ENCODE data around the gene NIN.
"Not testable (repeated sequence)": the region's sequence is repeated elsewhere in the genome, so short reads cannot be mapped to it uniquely, and the experiment has no call there.

Gene NIN

GRCh38 chr14:50837850-50838470, 7.0 kb upstream of the NIN start:
- DNase-seq (ENCODE audit: low read depth), result no peak

DNA sequence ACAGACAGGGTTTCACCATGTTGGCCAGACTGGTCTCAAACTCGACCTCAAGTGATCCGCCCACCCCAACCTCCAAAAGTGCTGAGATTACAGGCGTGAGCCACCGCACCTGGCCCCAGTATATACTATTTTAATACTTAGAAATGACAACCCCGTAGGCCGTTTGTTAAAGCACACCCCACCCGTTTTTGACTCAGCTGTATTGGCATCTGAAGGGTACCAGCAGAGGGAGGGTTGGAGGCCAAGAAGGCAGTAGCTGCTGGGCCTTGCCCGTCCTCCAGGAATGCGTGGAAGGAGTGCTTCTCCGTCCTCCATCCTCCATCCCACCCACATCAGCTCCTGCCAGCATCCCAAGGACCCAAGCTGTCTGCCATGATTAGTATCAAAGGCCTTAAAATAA, 6.3 kb upstream of the NIN start:
- DNase-seq (ENCODE audit: low read depth), result no peak

DNA sequence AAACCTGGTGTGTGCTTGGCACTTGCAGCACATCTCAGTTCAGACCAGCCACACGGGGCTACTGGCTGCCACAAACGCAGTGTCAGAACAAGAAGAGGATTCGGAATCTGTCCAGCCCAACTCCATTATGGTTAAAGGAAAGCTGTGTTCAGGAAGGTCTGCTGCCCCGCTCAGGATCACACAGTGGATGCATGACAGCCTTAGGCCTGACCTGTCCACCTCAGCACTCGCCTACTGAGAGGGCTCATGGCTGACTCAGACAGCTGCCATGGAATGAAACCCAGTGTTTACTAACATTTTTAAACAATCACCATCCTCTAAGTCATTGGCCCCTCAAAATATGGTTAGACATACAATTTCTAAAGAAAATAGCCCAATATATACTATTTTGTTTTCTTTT, 5.6 kb upstream of the NIN start:
- no peak for DNase-seq (ENCODE audit: low read depth)

GRCh38 chr14:50835280-50835679, 4.3 kb upstream of the NIN start:
- no peak for DNase-seq (ENCODE audit: low read depth)

DNA sequence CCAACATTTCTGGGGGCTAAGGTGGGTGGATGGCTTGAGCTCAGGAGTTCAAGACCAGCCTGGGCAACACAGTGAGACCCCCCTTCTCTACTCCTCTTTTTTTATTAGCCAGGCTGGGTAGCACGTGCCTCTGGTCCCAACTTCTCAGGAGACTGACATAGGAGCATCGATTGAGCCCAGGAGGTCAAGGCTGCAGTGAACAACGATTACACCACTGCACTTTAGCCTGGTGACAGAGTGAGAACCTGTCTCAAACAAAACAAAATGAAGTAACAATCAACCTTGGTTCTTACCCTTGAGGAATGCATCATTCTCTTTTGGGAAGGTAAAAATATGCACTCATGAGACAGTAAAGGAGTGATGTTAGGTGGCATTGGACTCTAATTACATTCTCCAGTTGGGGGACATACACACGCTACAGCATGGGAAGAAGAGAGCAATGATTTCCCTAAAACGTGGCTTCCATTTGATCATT, 3.9 kb upstream of the NIN start:
- no peak for DNase-seq (ENCODE audit: low read depth)

- no peak for DNase-seq (ENCODE audit: low read depth)
These were observed 2.1 kb upstream of the NIN start for GRCh38 chr14:50832935-50833630.

- DNase-seq (ENCODE audit: low read depth), result no peak
These were observed 785 bp upstream of the NIN start for GRCh38 chr14:50831726-50832168.

DNA sequence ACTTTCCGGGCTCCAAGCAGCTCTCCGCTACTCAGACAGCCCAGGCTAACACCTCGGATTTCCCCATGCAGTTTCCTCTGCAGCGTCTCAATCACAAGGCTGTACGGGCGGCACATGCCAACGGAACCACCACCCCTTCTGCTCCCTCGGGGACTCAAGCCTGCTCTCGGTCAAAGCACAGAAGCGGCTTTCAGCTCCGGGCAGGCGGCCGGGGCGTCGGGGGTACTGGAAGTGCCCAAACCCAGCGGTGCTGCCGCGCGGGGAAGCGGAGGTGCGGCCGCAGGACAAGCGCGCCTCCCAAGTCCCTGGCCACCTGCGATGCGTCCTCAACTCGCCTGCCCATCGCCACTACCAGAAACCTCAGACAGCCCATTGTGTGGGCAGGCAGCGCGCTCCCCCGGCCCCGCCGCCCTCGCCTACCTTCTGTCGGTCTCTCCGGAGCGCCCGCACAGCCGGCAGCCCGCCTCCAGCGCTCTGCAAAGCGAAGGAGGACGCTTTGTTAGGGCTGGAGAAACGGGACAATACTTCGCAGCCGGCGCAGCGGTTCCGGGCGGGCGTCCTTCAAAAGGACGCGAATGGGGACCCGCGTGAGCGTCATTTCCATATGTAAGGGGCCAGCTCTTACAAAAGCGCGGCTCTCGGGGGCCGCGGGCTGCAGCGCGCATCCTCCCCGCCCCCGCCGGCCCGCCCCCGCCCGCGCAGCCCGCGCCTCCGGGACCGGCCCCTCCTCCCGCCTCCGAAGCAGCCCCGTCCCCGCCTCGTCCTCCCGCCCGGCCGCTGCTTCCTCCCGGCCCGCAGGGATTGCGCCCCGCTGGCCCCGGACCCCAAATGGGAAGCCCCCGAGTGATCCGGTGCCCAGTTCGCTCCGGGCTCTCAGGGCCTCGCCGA, 674 bp downstream of the NIN start:
- DNase-seq (ENCODE audit: low read depth), result no peak

DNA sequence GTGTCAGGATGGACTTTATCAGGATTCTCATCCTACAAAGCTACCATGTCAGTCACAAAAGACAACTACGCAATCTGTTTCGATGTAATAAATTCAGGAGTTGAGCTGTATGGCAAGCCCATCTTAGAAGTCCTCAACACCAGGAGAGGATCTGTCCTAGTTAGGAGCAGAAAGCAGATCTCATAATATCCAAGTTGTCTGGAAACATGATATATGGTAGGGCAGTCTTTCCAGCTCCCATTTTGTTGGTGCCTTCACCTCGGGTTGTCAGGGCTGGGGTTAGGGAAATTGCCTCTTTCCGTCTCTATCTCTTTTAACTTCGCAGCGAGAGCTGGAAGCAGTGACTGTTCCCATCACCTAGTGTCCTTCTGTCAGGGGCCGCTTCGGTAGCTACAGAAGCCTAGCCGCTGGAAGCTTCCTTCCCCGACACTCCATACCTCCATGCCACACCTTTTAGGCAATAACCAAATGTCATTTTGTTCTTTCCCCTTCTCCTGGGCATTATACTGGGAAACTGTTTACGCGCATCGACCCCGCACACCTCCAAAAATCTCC, 1.4 kb downstream of the NIN start:
- no peak for DNase-seq (ENCODE audit: low read depth)

DNA sequence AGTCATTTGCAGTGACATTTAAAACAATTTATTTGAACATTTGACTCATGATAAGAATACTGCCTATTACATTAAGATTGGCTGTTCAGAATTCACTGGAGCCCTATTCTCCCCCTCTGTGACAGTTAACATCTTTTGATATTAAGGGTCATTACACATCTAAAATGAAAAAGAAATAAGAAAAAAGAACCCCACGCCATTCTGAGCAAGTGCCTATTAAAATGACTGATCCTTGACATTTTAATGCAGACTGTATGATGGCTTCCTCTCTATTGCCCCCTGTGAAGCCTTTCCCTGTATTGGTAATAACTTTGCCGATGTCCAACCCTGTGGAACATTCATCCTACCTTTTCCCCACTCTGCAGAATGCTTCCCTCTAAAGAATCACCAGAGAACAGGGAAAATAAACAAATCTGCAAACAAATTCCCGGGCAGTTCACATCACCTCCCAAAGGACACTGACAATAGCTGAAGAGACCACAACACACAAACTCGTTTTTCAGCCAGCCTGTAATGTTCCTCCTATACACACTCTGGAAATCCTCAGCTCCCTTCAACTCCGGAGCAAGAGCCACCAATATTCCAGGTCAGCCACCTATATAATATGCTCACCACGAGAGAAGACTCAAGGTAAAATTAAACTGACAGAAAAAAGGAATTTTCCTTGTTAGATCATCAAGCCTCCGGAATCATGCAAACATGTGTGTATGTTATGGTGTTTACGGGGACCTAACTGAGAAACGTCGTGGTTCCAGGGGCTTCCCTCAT, 2.1 kb downstream of the NIN start:
- no peak for DNase-seq (ENCODE audit: low read depth)

DNA sequence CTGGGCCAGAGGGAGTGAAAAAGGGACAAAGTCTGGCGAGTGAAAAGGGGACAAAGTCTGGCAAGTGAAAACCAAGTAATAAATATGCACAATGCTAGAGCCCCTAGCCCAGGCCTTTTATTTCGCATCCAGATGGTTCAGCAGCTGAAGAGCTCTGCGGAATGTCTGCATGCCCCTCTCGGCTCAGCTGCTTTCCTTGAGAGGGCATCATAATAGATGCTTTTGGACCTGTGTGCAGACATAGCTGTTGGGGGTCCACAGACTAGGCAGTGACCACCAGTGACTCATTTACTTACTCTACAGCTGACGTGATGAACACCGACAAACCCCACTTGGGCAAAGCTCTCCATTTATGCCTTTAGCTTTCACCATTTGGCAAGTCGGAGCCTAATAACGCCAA, 4.3 kb downstream of the NIN start:
- no peak for DNase-seq (ENCODE audit: low read depth)

- no peak for DNase-seq (ENCODE audit: low read depth)
These were observed 5.7 kb downstream of the NIN start for GRCh38 chr14:50825307-50825706.

GRCh38 chr14:50823762-50824636, 7.0 kb downstream of the NIN start:
- no peak for DNase-seq (ENCODE audit: low read depth)

DNA sequence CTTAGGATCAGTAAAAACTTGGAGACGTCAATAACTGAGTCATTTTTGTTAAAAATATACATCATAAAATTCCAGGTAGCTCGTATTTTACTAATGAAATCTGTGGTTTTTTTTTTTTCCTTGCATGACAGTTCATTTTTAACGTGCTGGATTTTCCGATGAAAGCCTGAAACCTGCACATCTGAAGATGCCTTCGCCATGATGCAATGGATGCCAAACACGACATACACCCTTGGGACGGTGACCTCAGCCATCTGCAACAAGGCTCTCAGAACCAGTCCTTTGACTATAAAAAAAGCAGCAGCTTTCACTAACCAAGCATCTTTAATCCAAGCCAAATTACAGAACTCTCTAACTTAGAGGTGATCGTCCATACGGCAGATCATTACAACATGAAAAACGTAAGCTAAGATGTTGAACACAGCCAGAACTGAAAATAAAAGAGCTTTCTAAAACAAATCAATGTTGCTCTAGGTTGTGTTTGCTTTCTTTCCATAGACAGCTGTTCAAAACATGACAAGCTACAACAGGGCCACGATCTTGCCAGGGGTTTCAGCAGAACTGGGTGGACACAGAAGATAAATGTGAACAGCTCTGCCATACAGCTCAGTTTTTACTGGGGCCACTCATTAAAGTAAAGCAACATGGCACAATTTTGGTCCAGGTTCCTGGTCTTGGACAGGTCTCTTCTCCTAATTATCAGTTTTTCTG, 7.8 kb downstream of the NIN start:
- DNase-seq (ENCODE audit: low read depth), result no peak

GRCh38 chr14:50822501-50823042, 8.4 kb downstream of the NIN start:
- no peak for DNase-seq (ENCODE audit: low read depth)

DNA sequence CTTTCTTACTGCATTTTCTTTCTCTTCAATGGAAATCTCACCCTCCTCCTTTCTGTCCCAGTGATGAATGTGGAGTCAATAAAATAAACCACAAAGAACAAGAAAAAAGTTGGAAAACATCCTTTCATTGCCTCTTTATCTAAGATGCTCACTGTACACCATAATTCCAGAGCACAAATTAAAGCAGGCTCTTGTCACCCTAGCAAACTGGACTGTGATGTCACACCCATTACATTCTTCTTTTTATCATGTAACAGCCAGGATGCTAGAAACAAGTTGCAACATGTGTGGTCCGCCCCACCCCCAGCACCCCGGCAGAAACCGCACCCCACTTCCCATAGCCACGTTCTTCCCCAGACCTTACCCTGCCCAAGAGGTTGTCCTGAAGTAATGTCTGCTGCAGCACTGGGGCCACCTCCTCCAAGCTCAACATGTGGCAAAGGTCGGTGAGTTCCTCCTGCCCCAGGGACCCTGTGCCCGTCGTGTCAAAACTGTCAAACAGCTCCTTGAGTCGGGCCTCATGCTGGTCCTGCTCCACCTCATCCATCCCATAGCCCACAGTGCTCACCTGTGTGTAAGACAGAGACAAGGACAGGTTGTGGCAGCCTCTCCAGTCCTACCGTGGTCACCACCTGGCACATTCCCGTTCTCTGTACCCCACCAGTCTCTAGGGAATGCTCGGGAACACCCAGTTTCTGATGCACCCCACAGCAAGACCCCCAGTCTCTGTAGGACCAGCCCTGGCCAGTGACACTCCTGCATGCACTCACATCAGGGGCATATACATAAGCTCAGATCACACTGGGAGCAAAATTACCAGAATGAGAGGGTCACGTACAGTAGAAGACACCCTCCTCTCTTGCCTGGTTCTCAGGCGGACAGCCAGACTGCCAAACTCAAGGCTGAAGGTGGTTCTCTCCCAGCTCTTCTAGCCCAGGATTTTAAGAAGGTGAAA, 9.2 kb downstream of the NIN start:
- DNase-seq (ENCODE audit: low read depth), result no peak

GRCh38 chr14:50820786-50821509, 10.0 kb downstream of the NIN start:
- no peak for DNase-seq (ENCODE audit: low read depth)

DNA sequence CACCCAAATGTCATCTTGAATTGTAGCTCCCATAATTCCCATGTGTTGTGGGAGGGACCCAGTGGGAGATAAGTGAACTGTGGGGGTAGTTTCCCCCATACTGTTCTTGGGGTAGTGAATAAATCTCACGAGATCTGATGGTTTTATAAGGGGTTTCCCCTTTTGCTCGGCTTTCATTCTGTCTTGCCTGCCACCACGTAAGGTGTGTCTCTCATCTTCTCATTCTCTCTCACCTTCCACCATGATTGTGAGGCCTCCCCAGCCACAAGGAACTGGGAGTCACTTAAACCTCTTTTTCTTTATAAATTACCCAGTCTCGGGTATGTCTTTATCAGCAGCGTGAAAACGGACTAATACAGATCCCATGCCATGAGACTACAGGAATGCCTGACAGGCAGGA, 11.7 kb downstream of the NIN start:
- DNase-seq (ENCODE audit: low read depth), result not testable (repeated sequence)

All from fibroblast of the conjunctiva (primary cell).